ENCODE results near the gene BTNL9. TPM values are rescaled to one million over a fixed set of nuclear protein-coding genes. Genes with fewer than 3 reads are reported as not detected.

The BTNL9 gene
- total RNA-seq, 3 donors from 2014 or later: 1.2 to 12.7 (median 3.2) TPM

- TF ChIP-seq CTCF (IDR thresholded peaks at IDR 0.05): no peak
- DNase-seq (peak in 1 of 3 donors; percentile 11), ATAC-seq (no peak)
- Histone ChIP-seq H3K36me3 (ENCODE audit: low read depth) (no peaks in the 10 kb centered on the region), H3K9me3 (peaks cover 2% of the 10 kb centered on the region), H3K4me3 (no peak overlapping the region), H3K4me1 (ENCODE audit: low read depth) (no peaks in the 10 kb centered on the region)
- intact Hi-C loops (cut with DNase I, micrococcal nuclease): no loop called here
These were observed 3.9 kb upstream of the BTNL9 start for GRCh38 chr5:181035991-181036815.

GRCh38 chr5:181036816-181037364, 3.2 kb upstream of the BTNL9 start:
- Histone ChIP-seq H3K9me3 (peaks cover 2% of the 10 kb centered on the region), H3K36me3 (ENCODE audit: low read depth) (no peaks in the 10 kb centered on the region), H3K4me1 (ENCODE audit: low read depth) (no peaks in the 10 kb centered on the region), H3K4me3 (no peak overlapping the region)
- intact Hi-C loops (cut with DNase I, micrococcal nuclease): no loop called here
- TF ChIP-seq CTCF (IDR thresholded peaks at IDR 0.05): no peak
- DNase-seq (no peak), ATAC-seq (no peak)

- ATAC-seq (peak; percentile 44), DNase-seq (no peak)
- Histone ChIP-seq H3K4me1 (ENCODE audit: low read depth) (no peaks in the 10 kb centered on the region), H3K4me3 (no peak overlapping the region), H3K9me3 (peaks cover 1% of the 10 kb centered on the region), H3K36me3 (ENCODE audit: low read depth) (no peaks in the 10 kb centered on the region)
- TF ChIP-seq CTCF (IDR thresholded peaks at IDR 0.05): no peak
- intact Hi-C loops (cut with DNase I, micrococcal nuclease): no loop called here
These were observed 2.7 kb upstream of the BTNL9 start for GRCh38 chr5:181037365-181037861.

GRCh38 chr5:181039471-181039870, 595 bp upstream of the BTNL9 start:
- intact Hi-C loops (cut with DNase I, micrococcal nuclease): no loop called here
- H3K9me3 ChIP-seq: no peaks in the 10 kb centered on the region
- H3K4me1 ChIP-seq (ENCODE audit: low read depth): no peaks in the 10 kb centered on the region
- TF ChIP-seq CTCF (IDR thresholded peaks at IDR 0.05): no peak
- DNase-seq: no peak
- no peak for ATAC-seq
- H3K36me3 ChIP-seq (ENCODE audit: low read depth): no peaks in the 10 kb centered on the region
- H3K4me3 ChIP-seq: no peak overlapping the region

GRCh38 chr5:181040631-181040945, 522 bp downstream of the BTNL9 start:
- ATAC-seq (no peak), DNase-seq (peak in 1 of 3 donors; percentile 2)
- Histone ChIP-seq H3K36me3 (ENCODE audit: low read depth) (no peaks in the 10 kb centered on the region), H3K4me1 (ENCODE audit: low read depth) (no peaks in the 10 kb centered on the region), H3K9me3 (no peaks in the 10 kb centered on the region), H3K4me3 (no peak overlapping the region)
- no peak for TF ChIP-seq CTCF (IDR thresholded peaks at IDR 0.05)
- intact Hi-C loops (cut with DNase I, micrococcal nuclease): no loop called here

Data from mucosa of descending colon (tissue), 3 donors.